HG03354 (cell line): Measurements from ENCODE around the gene ATP5PO.

ENCODE experiments used
- ATAC-seq: cut with Tn5 transposase; IDR thresholded peaks from one replicate; pipeline ENCODE4 v1.9.1; 2021; ENCODE audit warnings: mild to moderate bottlenecking; ENCODE audit not compliant: unreplicated experiment, poor library complexity, severe bottlenecking

The ATP5PO gene

GRCh38 chr21:33904041-33904440 is 11.6 kb downstream of the ATP5PO start:
- ATAC-seq, result no peak

- ATAC-seq, result no peak
These were observed 13.3 kb downstream of the ATP5PO start for GRCh38 chr21:33902349-33902748.

- ATAC-seq, result no peak
These were observed 14.0 kb downstream of the ATP5PO start for GRCh38 chr21:33901412-33902288.

- no peak for ATAC-seq
These were observed 16.4 kb downstream of the ATP5PO start for GRCh38 chr21:33899199-33899598.

GRCh38 chr21:33898586-33898985 is 17.0 kb downstream of the ATP5PO start:
- no peak for ATAC-seq

GRCh38 chr21:33897739-33898138 is 17.9 kb downstream of the ATP5PO start:
- no peak for ATAC-seq

- no peak for ATAC-seq
These were observed 18.5 kb downstream of the ATP5PO start for GRCh38 chr21:33897098-33897497.

GRCh38 chr21:33896691-33897090 is 18.9 kb downstream of the ATP5PO start:
- ATAC-seq, result no peak

GRCh38 chr21:33895356-33895755 is 20.2 kb downstream of the ATP5PO start:
- ATAC-seq, result no peak

- ATAC-seq, result no peak
These were observed 20.8 kb downstream of the ATP5PO start for GRCh38 chr21:33894736-33895288.

GRCh38 chr21:33893917-33894316 is 21.7 kb downstream of the ATP5PO start:
- ATAC-seq, result no peak

GRCh38 chr21:33892853-33893252 is 22.8 kb downstream of the ATP5PO start:
- no peak for ATAC-seq

- ATAC-seq, result no peak
These were observed 25.4 kb downstream of the ATP5PO start for GRCh38 chr21:33890187-33890586.

GRCh38 chr21:33886321-33886720 is 29.3 kb downstream of the ATP5PO start:
- no peak for ATAC-seq

- no peak for ATAC-seq
These were observed 30.5 kb downstream of the ATP5PO start for GRCh38 chr21:33885172-33885514.

GRCh38 chr21:33884376-33885171 is 31.0 kb downstream of the ATP5PO start:
- ATAC-seq, result no peak

GRCh38 chr21:33883118-33883517 is 32.5 kb downstream of the ATP5PO start:
- no peak for ATAC-seq

- ATAC-seq, result no peak
These were observed 33.7 kb downstream of the ATP5PO start for GRCh38 chr21:33881689-33882440.

- no peak for ATAC-seq
These were observed 35.0 kb downstream of the ATP5PO start for GRCh38 chr21:33880626-33881025.

GRCh38 chr21:33878824-33879223 is 36.8 kb downstream of the ATP5PO start:
- ATAC-seq, result no peak
